C4-2B (cell line): ENCODE measurements around the gene ACOX2.

Experiments
- H3K27ac ChIP-seq: fragments of 450-650 bp; 2 replicates; pipeline ENCODE4 v1.5.1; 2017
- ZFX ChIP-seq: fragments of 450-650 bp; IDR thresholded peaks from 2 replicates; pipeline ENCODE4 v1.6.1; 2017
- TF ChIP-seq, protein P1 (sequence below): fragments of 450-650 bp; conservative IDR thresholded peaks from 2 replicates; pipeline ENCODE4 v1.5.1; 2017; ENCODE audit warnings: mild to moderate bottlenecking

ACOX2 gene

DNA sequence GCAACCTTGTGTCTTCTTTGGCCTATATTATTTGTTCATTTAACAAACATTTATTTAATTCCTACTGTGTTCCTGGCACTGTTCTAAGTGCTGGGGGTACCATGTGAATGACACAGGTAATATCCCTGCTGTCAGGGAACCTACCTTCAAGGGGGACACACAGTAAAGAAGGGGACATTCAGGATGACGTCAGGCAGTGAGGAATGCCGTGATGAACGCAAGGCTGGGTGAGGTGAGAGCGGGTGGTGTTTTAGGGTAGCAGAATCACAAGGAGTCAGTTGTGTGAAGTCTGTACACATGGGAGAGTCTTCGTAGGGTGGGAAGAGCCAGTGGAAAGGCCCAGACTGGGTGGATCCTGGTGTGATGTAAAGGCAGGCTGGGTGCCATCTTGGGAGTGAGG, 41.9 kb upstream of the ACOX2 start:
- H3K27ac ChIP-seq, result no peak overlapping the region
- no peak for TF ChIP-seq ZFX
- TF ChIP-seq, protein P1, sequence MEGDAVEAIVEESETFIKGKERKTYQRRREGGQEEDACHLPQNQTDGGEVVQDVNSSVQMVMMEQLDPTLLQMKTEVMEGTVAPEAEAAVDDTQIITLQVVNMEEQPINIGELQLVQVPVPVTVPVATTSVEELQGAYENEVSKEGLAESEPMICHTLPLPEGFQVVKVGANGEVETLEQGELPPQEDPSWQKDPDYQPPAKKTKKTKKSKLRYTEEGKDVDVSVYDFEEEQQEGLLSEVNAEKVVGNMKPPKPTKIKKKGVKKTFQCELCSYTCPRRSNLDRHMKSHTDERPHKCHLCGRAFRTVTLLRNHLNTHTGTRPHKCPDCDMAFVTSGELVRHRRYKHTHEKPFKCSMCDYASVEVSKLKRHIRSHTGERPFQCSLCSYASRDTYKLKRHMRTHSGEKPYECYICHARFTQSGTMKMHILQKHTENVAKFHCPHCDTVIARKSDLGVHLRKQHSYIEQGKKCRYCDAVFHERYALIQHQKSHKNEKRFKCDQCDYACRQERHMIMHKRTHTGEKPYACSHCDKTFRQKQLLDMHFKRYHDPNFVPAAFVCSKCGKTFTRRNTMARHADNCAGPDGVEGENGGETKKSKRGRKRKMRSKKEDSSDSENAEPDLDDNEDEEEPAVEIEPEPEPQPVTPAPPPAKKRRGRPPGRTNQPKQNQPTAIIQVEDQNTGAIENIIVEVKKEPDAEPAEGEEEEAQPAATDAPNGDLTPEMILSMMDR, result no peak

- H3K27ac ChIP-seq, result no peak within 1 kb of the TSS
- TF ChIP-seq ZFX, result no peak
- TF ChIP-seq, protein P1, result peak; percentile 19
Observed at GRCh38 chr3:58577269-58577821, 40.4 kb upstream of the ACOX2 start, which contains the start of gene FAM107A. TSS of gene FAM107A (minus strand) at chr3:58577391. CDS start at chr3:58569860, 7,531 bp downstream.

DNA sequence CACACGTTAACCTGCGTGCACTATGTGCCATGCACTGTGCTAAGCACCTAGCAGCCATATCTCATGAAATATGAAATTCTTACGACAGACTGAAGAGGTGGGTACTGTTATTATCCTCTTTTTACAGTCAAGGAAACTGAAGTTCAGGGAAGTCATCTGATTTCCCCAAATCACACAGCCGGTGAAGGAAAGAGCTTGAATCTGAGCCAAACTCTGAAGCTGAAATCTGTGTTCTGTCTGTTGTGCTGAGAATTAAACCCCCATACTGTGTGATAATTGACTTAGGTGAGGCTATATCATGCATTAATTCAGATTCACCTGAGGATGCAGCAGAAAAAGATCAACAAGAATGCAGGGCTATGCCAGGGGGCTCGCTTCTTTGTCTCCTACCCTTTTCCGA, 39.7 kb upstream of the ACOX2 start:
- no peak for TF ChIP-seq ZFX
- TF ChIP-seq, protein P1, result no peak
- H3K27ac ChIP-seq, result no peak overlapping the region

DNA sequence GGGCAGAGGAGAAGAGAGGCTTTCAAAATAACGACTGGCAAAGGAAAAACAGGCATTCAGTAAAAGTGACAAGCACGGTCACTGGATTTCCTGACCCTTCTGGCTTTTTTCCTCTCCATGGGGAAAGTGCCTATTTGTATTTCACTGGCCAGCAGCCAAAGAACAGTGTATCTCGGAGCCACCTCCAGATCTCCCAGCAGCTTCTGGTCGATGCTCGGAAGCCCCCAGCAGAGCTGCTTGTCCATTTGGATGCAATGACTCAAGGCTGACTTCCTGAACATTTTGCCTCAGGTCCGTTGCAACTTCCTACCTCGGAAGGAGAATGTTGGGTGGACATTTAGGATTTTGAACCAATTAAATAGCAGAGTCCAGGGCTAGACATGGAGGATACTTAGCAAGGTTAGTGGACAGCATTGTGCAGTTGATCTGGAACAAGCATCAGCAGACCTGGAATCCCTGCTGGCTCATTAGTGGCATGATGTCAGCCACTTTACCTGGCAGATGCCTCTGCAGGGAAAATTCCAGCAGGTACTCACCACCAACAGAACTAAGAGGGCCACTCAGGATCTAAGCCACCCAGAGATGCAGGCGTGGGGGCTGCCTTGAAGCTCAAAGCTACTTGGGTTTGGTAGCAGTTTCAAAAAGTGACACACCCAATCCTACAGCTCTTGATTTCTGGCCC, 39.1 kb upstream of the ACOX2 start:
- no peak for TF ChIP-seq ZFX
- no peak overlapping the region for H3K27ac ChIP-seq

GRCh38 chr3:58574682-58575081, 37.7 kb upstream of the ACOX2 start:
- TF ChIP-seq, protein P1, result no peak
- TF ChIP-seq ZFX, result no peak
- no peak overlapping the region for H3K27ac ChIP-seq

- no peak for TF ChIP-seq ZFX
- TF ChIP-seq, protein P1, result no peak
- no peak overlapping the region for H3K27ac ChIP-seq
Observed at GRCh38 chr3:58574106-58574505, 37.1 kb upstream of the ACOX2 start.

- TF ChIP-seq, protein P1, result no peak
- TF ChIP-seq ZFX, result no peak
- H3K27ac ChIP-seq, result no peak overlapping the region
Observed at GRCh38 chr3:58573640-58574039, 36.6 kb upstream of the ACOX2 start.
